ENCODE data around the gene SUN5. TPM values are rescaled to one million over a fixed set of nuclear protein-coding genes. Genes with fewer than 3 reads are reported as not detected.

SUN5 gene
- total RNA-seq, 2 experiments from 2014 or later, result not detected

DNA sequence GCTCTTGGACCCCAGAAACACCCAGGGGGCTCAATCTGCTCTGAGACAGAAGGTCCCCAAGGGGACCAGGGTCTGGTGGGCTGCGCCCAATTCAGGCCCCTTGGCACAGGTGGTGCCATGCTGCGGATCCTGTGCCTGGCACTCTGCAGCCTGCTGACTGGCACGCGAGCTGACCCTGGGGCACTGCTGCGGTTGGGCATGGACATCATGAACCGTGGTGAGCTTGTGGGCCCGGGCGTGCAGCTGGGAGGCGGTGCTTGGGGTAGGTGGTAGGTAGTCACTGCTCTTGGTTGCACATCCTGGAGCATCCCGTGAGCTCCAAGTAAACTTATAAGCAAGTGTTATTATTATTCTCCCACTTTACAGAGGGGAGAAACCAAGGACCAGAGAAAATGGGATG, 27.3 kb upstream of the SUN5 start, which contains the start of gene BPIFB6:
TSS of gene BPIFB6 (plus strand) at position 118 of the 400 bp plus-strand sequence. CDS start at position 118, 0 bp downstream.
- Mint-ChIP-seq H3K27ac (no peak within 1 kb of the TSS), H3K36me3 (peaks cover 2% of the 10 kb centered on the region), H3K9me3 (peaks cover 4% of the 10 kb centered on the region), H3K27me3 (no peaks in the 10 kb centered on the region), H3K4me3 (no peak within 1 kb of the TSS), H3K4me1 (no peaks in the 10 kb centered on the region)
- DNase-seq, result no peak

DNA sequence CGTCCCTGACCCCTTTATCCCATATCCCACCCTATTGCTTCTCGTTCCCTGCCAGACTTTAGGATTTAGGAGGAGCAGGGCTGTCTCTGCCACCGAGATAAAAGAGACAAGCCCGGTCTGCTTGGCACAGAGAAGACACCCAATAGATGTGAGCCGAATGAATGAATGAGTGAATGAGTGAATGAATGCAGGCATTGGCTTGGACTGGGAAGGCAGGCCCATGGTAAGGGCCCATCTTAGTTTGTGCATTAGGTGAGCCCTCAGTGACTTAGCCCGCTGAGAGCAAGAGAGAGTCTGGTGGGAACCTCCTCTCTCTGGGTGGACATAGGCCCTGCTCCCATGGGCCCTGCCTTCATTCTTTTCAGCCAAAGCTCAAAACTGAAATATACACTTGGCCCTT, 26.3 kb upstream of the SUN5 start:
- no peak overlapping the region for H3K4me3 Mint-ChIP-seq
- DNase-seq, result no peak
- H3K36me3 Mint-ChIP-seq, result peaks cover 2% of the 10 kb centered on the region
- no peak overlapping the region for H3K27ac Mint-ChIP-seq
- peaks cover 4% of the 10 kb centered on the region for H3K9me3 Mint-ChIP-seq
- no peaks in the 10 kb centered on the region for H3K27me3 Mint-ChIP-seq
- no peaks in the 10 kb centered on the region for H3K4me1 Mint-ChIP-seq

DNA sequence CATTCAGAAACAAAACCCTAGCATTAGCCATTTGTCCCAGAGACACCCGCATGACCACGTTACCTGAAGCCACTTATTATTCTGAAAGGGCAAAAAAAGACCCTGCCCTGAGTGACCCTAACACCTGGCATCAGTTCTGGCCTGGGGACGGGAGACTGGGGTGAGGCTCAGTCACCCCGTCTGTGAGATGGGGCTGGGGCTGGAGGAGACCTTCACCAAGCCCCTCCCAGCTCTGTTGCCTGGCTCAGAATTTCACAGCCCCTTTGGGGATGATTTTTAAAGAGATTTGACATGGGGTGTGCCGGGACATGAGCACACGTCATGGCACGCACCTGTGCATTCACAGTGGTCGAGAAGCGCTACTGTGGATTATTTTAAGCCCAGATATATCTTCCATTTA, 25.8 kb upstream of the SUN5 start:
- no peaks in the 10 kb centered on the region for H3K4me1 Mint-ChIP-seq
- no peak overlapping the region for H3K4me3 Mint-ChIP-seq
- no peak overlapping the region for H3K27ac Mint-ChIP-seq

DNA sequence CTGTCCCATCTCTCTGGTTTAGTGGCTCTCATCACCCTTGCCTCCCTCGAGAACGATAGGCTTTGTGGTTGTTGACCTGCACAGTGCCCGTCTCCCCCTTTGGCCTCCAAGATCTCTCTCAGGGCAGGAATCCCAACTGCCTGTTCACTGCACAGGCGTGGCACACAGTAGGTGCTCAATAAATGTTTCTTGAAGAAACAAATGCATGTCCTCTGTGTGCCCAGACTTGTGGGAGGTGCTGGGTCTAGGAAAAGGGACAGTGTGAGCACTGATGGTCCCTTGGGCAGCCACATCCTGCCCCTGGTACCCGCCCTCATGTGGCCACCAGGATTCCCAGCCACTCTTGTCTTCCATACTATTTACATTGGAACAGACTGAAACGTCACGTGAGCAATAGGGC, 24.6 kb upstream of the SUN5 start:
- Mint-ChIP-seq H3K27me3 (no peaks in the 10 kb centered on the region), H3K27ac (no peak overlapping the region), H3K9me3 (peaks cover 4% of the 10 kb centered on the region), H3K4me1 (no peaks in the 10 kb centered on the region), H3K4me3 (no peak overlapping the region), H3K36me3 (peaks cover 2% of the 10 kb centered on the region)
- DNase-seq, result no peak

More for the DNA sequence above, 25.8 kb upstream of the SUN5 start:
- no peaks in the 10 kb centered on the region for H3K27me3 Mint-ChIP-seq
- peaks cover 2% of the 10 kb centered on the region for H3K36me3 Mint-ChIP-seq
- DNase-seq, result no peak
- peaks cover 4% of the 10 kb centered on the region for H3K9me3 Mint-ChIP-seq

DNA sequence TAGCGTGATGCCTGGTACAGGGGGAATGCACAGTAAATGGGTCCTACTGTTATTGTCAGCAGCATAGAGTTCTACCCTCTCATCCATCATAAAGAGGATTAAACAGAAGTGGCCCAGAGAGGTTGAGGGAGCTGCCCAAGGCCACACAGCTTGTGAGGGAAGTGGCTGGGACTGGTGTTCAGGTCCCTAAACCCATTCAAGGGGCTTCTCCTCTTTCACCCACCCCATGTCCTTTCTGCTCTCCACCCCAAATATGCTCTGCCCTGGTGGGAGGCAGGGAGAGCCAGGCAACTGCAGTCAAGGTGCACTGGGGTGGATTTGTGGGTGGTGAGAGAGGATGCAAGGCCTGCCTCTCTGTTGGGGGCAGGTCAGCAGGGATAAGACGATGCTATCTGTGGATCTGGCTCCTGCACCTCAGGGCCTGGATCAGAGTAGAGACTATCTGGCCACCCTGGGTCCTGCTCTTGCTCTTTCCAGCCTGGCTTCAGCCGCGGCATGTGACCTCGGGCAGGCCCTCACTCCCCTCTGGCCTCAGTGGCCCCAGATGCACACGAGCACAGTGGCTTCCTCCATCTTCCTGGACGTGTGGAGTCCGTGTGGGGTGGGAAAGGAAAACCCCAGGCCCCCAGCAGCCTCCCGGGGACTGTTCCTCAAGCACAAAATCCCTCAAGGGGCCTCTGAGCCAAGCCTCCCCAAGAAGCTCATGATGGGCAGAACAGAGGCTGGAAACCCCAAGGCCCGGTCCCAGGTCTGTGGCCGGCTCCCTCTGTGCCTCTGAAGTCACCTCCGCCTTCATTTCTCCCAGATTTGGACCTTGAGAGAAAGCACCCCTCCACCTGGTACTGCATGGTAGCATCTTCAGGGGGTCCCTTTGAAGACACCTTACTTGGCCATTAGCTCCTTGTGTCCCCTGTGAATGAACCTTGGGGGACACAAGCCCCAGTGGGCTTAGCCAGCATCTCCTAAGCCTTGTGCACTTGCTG, 23.8 kb upstream of the SUN5 start:
- no peak overlapping the region for H3K27ac Mint-ChIP-seq

DNA sequence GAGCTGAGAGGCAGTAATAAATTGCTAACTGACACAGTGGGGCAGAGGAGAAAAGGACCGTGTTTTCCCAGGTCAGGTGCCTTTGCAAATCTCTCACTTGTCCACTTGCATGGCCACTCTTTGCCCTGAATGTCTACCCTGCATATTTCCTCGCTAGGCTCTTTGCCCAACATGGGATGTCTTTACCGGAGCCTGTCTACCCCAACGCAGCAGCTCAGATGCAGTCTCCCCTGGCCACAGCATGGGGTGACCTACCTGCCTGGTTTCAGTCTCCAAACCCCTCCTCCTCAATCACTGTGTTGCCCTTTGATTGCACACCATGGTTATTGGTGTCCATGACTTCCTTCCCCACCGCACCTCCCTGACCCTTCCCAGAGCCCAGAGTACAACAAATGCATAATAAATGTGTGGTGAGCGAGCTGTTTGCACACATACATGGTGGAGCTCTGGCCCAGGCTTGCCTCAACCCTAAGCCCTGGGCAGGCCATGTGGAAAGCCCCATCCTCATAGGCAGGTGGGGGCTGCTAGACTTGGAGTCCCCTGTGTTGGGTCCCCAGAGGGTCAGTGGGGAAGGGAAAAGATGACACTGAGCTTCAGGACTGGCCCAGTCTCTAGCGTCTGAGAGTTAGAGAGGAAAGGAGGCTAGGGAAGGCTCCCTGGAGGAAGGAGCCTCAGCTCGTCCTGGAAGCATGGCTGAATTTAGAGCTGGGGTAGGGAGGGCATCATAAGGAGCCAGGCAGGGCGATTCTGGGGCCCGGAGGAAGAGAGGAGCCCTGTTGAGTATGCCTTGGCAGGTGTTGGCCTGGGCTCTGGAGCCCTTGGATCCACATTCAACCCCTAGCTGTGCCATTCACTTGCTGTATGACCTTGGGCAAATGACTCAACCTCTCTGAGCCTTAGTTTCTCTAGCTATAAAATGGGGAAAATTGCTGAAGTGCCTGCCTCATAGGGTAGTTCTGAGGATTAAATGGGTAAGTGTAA, 22.8 kb upstream of the SUN5 start:
- Mint-ChIP-seq H3K36me3 (no peaks in the 10 kb centered on the region), H3K27ac (no peak overlapping the region), H3K4me1 (no peaks in the 10 kb centered on the region), H3K9me3 (no peaks in the 10 kb centered on the region), H3K4me3 (no peak overlapping the region), H3K27me3 (no peaks in the 10 kb centered on the region)
- no peak for DNase-seq

More for the DNA sequence above, 23.8 kb upstream of the SUN5 start:
- peaks cover under 1% of the 10 kb centered on the region for H3K9me3 Mint-ChIP-seq
- no peaks in the 10 kb centered on the region for H3K27me3 Mint-ChIP-seq
- peaks cover under 1% of the 10 kb centered on the region for H3K36me3 Mint-ChIP-seq
- H3K4me3 Mint-ChIP-seq, result no peak overlapping the region
- no peaks in the 10 kb centered on the region for H3K4me1 Mint-ChIP-seq
- no peak for DNase-seq

DNA sequence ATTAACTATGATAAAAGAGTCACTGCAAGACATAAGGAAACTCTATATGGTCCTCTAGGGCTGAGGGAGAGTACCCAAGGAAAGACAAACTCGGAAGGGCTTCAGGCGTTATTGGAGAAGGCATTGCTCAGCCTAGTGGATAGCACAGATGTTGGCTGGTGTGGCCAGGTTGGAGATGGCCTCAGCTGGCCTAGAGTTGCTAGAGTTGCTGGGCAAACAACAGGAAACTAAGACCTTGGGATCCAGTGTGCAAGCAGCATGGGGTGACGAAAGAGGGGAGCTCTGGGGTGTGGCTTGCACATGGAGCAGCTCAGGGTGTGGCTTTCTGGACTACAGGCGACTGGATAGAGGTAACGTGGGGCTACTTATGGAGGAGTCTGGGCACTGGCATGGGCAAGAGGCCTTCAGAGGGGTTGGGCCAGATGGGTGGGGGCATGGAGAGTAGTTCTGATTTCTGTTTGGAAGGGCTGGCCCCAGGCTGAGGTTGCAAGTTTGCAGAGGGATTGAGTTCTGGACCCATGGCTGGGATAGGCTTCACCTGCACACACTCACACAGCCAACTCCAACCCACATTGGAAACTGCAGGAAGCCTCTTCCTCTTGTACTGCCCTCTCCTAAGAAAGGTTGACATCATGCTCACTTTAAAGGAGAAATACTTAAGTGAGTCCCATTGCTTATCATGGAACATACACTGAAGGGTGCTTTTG, 22.0 kb upstream of the SUN5 start:
- no peaks in the 10 kb centered on the region for H3K9me3 Mint-ChIP-seq
- H3K27ac Mint-ChIP-seq, result no peak overlapping the region
- no peaks in the 10 kb centered on the region for H3K4me1 Mint-ChIP-seq
- DNase-seq, result no peak
- no peaks in the 10 kb centered on the region for H3K36me3 Mint-ChIP-seq
- H3K4me3 Mint-ChIP-seq, result no peak overlapping the region
- no peaks in the 10 kb centered on the region for H3K27me3 Mint-ChIP-seq

DNA sequence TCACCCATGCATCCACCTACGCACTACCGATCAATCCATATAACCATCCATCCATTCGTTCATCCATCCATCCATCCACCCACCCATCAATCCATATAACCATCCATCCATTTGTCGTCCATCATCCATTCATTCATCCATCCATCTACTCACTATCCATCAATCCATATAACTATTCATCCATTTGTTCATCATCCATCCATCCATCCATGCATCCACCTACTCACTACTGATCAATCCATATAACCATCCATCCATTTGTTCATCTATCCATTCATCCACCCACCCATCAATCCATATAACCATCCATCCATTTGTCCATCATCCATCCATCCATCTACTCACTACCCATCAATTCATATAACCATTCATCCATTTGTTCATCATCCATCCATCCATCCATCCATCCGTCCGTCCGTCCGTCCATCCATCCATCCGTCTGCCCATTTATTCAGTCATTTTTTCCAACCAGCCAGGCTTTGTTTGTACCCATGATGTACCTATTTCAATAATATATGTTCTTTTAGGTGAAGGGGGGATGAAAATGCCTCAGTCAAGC, 21.2 kb upstream of the SUN5 start:
- Mint-ChIP-seq H3K9me3 (no peaks in the 10 kb centered on the region), H3K4me1 (no peaks in the 10 kb centered on the region), H3K27ac (no peak overlapping the region), H3K36me3 (no peaks in the 10 kb centered on the region), H3K4me3 (no peak overlapping the region), H3K27me3 (no peaks in the 10 kb centered on the region)
- no peak for DNase-seq

DNA sequence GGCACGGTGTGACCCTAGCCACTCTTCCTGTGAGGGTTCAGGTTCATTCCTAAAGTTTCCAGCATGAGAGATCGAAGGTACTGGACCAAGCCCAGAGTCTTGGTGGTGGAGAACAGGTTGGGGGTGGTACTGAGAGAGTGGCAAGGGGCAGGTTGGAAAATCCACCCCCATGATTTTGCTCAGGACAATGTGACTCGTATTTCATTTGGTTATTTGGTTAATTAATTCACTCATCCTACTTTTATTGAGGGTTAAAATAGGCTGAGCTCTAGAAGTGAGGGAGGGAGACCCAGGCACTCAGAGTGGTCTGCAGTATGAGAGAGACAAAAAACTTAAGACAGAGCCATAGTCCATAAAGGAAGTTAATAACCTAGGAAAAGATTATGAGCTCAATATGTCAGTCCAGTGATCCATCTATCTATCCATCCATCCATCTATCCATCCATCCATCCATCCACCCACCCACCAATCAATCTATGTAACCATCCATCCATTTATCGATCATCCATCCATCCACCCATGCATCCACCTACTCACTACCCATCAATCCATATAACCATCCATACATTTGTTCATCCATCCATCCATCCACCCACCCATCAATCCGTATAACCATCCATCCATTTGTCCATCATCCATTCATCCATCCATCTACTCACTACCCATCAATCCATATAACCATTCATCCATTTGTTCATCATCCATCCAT, 20.5 kb upstream of the SUN5 start:
- Mint-ChIP-seq H3K27me3 (no peaks in the 10 kb centered on the region), H3K27ac (no peak overlapping the region), H3K9me3 (no peaks in the 10 kb centered on the region), H3K4me1 (no peaks in the 10 kb centered on the region), H3K4me3 (no peak overlapping the region), H3K36me3 (no peaks in the 10 kb centered on the region)
- no peak for DNase-seq

DNA sequence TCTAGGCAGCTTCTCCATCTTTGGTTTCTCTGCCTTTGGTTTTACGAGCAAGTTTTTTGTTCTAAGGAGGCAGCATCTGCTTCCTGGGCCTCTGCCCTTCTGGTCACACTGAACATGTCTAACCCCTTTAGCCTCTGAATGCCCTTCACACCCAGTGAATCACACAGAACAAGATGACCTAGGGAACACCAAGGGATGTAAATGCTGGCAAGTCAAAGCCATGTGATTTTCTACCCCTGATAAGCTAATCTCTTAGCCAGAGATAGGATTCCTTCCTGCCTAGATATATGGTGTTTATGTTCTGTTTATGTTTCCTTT, 20.0 kb upstream of the SUN5 start:
- H3K9me3 Mint-ChIP-seq, result no peaks in the 10 kb centered on the region
- H3K4me1 Mint-ChIP-seq, result no peaks in the 10 kb centered on the region
- DNase-seq, result no peak
- no peak overlapping the region for H3K4me3 Mint-ChIP-seq
- no peak overlapping the region for H3K27ac Mint-ChIP-seq
- no peaks in the 10 kb centered on the region for H3K27me3 Mint-ChIP-seq
- H3K36me3 Mint-ChIP-seq, result no peaks in the 10 kb centered on the region

DNA sequence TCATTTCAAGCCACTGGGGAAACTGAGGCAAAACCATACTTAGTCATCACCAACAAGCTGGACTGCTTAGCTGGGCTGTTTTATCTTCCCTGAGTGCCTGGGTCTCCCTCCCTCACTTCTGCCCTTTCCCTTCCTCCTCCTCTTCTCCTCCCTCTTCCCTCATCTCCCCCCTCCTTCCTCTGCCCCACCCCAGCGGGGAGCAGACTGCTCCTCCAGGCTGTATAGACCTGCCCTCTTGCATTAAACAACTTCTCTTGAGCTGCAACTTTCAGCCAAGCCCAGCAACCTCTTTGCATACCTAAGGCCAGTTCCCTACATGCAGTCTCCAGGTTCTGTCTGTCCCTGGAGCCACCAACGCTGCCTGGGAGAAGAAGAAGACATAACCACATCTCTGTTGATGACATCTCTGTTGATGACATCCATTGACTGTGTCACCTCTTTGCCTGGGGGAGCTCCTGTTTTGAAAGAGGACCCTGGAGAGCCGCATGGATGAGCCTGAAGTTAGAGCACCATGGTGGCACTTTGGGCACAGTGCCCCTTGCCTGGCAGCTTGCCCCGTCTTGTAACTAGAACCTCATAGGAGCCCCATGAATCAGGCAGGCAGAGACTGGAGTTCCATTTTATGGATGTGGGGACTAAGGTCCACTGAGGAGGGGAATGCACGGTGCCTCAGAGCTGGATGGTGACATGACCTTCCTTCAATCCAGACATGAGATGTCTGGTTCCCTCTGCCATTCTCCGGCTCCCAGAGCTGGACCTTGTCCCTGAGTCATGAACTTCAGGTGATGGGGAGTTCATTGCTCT, 19.4 kb upstream of the SUN5 start:
- no peaks in the 10 kb centered on the region for H3K9me3 Mint-ChIP-seq
- no peaks in the 10 kb centered on the region for H3K4me1 Mint-ChIP-seq
- H3K27ac Mint-ChIP-seq, result no peak overlapping the region
- H3K27me3 Mint-ChIP-seq, result no peaks in the 10 kb centered on the region
- DNase-seq, result no peak
- H3K36me3 Mint-ChIP-seq, result no peaks in the 10 kb centered on the region
- H3K4me3 Mint-ChIP-seq, result no peak overlapping the region

DNA sequence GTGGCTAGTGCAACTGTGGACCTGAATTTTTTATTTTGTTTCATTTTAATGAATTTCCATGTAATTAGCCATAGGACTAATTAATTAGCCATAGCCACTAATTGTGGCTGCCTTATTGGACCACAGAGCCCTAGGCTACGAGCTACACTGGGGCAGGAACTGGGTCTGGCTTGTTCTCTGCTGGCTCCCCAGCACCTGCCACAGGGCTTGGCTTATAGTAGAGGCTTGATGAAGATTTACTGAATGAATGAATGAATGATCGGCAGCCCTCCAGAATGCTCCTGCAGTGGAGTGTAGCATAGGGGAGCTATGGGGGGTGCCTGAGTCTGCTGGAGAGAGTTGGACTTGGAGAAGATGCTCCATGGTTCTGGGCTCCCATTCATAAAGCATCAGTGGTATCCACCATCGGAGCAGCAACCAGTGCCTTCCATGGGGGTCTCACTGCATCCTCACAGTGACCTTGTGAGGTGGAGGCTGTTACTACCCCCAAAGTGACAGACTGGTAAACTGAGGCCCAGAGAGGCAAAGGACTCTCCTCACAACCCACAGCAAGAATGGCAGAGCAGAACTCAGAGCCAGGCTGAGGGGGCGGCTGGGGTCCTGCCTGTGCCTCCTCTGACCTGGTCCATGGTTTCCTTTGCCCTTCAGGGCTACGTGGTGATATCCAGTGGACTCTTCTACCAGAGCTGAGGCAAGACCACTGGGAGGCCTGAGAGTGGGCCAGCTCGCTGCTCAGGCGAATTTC, 18.6 kb upstream of the SUN5 start:
- Mint-ChIP-seq H3K9me3 (no peaks in the 10 kb centered on the region), H3K27ac (no peak overlapping the region), H3K4me1 (no peaks in the 10 kb centered on the region), H3K36me3 (no peaks in the 10 kb centered on the region), H3K4me3 (no peak overlapping the region), H3K27me3 (no peaks in the 10 kb centered on the region)
- DNase-seq, result no peak

DNA sequence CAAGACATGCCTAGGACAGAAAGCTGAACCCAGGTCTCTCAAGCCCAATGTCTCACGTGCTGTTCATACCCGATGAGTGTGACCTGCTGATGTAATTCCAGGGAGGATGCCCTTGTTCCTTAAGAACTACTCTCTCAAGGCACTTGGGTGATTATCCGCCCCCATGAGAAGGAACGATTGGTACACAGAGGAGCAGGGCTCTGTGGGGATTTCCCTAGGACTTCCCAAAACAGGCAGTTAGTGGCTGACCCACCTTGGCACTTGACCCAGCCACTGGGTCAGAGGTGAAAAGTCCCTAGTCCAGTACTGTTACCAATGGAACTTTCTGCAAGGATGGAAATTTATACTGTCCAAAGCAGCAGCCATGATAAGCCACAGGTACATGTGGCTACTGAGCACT, 18.1 kb upstream of the SUN5 start:
- H3K4me3 Mint-ChIP-seq, result no peak overlapping the region
- H3K9me3 Mint-ChIP-seq, result no peaks in the 10 kb centered on the region
- H3K27me3 Mint-ChIP-seq, result no peaks in the 10 kb centered on the region
- no peak for DNase-seq
- H3K4me1 Mint-ChIP-seq, result no peaks in the 10 kb centered on the region
- no peak overlapping the region for H3K27ac Mint-ChIP-seq
- H3K36me3 Mint-ChIP-seq, result no peaks in the 10 kb centered on the region

Measured in activated naive CD8-positive, alpha-beta T cell treated with anti-CD3 and anti-CD28 coated beads for 36 hours (primary cell).